ENCODE results near the gene DSCAM. TPM values are rescaled to one million over a fixed set of nuclear protein-coding genes. Genes with fewer than 3 reads are reported as not detected.

Gene DSCAM
- total RNA-seq, 6 experiments from 2014 or later, result 1.0 to 1.3 (median 1.1) TPM

- no peak overlapping the region for H3K4me3 Mint-ChIP-seq
- peak; percentile 30 for DNase-seq
- peak overlapping the region; percentile 54; the same call in 1 of the 2 replicates for H3K27ac Mint-ChIP-seq
- H3K9me3 Mint-ChIP-seq, result peaks cover 17% of the 10 kb centered on the region; the same call in 1 of the 2 replicates
- TF ChIP-seq, protein P1, sequence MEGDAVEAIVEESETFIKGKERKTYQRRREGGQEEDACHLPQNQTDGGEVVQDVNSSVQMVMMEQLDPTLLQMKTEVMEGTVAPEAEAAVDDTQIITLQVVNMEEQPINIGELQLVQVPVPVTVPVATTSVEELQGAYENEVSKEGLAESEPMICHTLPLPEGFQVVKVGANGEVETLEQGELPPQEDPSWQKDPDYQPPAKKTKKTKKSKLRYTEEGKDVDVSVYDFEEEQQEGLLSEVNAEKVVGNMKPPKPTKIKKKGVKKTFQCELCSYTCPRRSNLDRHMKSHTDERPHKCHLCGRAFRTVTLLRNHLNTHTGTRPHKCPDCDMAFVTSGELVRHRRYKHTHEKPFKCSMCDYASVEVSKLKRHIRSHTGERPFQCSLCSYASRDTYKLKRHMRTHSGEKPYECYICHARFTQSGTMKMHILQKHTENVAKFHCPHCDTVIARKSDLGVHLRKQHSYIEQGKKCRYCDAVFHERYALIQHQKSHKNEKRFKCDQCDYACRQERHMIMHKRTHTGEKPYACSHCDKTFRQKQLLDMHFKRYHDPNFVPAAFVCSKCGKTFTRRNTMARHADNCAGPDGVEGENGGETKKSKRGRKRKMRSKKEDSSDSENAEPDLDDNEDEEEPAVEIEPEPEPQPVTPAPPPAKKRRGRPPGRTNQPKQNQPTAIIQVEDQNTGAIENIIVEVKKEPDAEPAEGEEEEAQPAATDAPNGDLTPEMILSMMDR (IDR thresholded peaks at IDR 0.05), result no peak
- peaks cover 15% of the 10 kb centered on the region for H3K4me1 Mint-ChIP-seq (ENCODE audit: low read depth)
- peaks cover 2% of the 10 kb centered on the region for H3K27me3 Mint-ChIP-seq (ENCODE audit: insufficient read depth)
- peaks cover 12% of the 10 kb centered on the region; the same call in 1 of the 2 replicates for H3K36me3 Mint-ChIP-seq (ENCODE audit: low read depth)
These were observed 186.5 kb downstream of the DSCAM start for GRCh38 chr21:40660461-40660860.

DNA sequence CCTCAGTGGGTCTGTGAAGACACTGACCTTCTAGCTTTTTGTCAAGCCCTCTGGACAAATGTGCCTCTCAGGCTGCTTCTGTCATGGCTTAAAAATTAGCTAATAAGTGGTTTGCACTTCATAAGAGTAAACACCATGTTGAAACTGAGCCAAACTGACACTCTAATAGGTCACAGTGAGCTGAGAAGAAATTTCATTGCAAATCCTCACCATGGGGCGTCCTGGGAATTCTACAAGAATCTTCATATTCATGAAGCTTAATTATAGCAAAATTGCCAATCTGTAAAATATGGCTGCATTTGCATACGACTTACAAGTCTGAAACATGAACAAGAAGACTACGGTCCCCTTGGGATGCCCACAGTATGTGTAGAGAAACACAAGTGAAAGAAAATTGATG lies 188.6 kb downstream of the DSCAM start:
- H3K27me3 Mint-ChIP-seq (ENCODE audit: insufficient read depth), result no peaks in the 10 kb centered on the region; the same call in none of the 2 replicates
- peaks cover 15% of the 10 kb centered on the region for H3K4me1 Mint-ChIP-seq (ENCODE audit: low read depth)
- H3K36me3 Mint-ChIP-seq (ENCODE audit: low read depth), result peaks cover 5% of the 10 kb centered on the region; the same call in 1 of the 2 replicates
- TF ChIP-seq, protein P1 (IDR thresholded peaks at IDR 0.05), result no peak
- DNase-seq, result no peak
- H3K9me3 Mint-ChIP-seq, result peaks cover 14% of the 10 kb centered on the region; the same call in 1 of the 2 replicates
- H3K27ac Mint-ChIP-seq, result no peak overlapping the region
- H3K4me3 Mint-ChIP-seq, result no peak overlapping the region

GRCh38 chr21:40652436-40652835 lies 194.5 kb downstream of the DSCAM start:
- Mint-ChIP-seq H3K9me3 (peaks cover 25% of the 10 kb centered on the region), H3K27ac (no peak overlapping the region), H3K36me3 (ENCODE audit: low read depth) (peaks cover 6% of the 10 kb centered on the region; the same call in 1 of the 2 replicates), H3K4me3 (no peak overlapping the region), H3K4me1 (ENCODE audit: low read depth) (peaks cover 8% of the 10 kb centered on the region), H3K27me3 (ENCODE audit: insufficient read depth) (no peaks in the 10 kb centered on the region; the same call in none of the 2 replicates)
- TF ChIP-seq, protein P1 (IDR thresholded peaks at IDR 0.05), result no peak
- DNase-seq, result no peak

GRCh38 chr21:40647706-40648105 lies 199.3 kb downstream of the DSCAM start:
- no peak for DNase-seq
- H3K36me3 Mint-ChIP-seq (ENCODE audit: low read depth), result peaks cover 19% of the 10 kb centered on the region
- H3K27ac Mint-ChIP-seq, result no peak overlapping the region
- peaks cover 52% of the 10 kb centered on the region for H3K9me3 Mint-ChIP-seq
- H3K4me1 Mint-ChIP-seq (ENCODE audit: low read depth), result peaks cover 24% of the 10 kb centered on the region
- H3K4me3 Mint-ChIP-seq, result no peak overlapping the region
- TF ChIP-seq, protein P1 (IDR thresholded peaks at IDR 0.05), result no peak
- H3K27me3 Mint-ChIP-seq (ENCODE audit: insufficient read depth), result no peaks in the 10 kb centered on the region; the same call in 1 of the 2 replicates

DNA sequence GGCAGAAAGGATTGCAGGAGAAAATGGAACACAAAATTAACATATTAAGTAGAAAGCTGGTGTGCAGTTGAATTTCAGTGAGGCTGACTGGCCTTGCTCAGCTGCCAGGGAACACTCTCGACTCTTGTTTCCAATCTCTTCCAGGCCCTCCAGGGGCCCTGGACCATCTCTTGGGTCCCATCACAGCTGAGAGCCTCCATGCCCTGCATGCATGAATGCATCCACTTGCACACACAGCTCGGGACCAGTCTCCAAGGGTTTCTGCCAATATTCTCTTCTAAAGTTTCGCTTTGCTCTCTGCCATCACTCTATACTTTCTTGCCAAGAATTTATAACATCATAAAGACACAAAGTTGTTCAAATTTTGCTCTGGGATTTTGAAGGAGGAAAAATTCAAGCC lies 200.3 kb downstream of the DSCAM start:
- Mint-ChIP-seq H3K27ac (no peak overlapping the region), H3K27me3 (ENCODE audit: insufficient read depth) (no peaks in the 10 kb centered on the region), H3K4me3 (no peak overlapping the region), H3K36me3 (ENCODE audit: low read depth) (peaks cover 19% of the 10 kb centered on the region), H3K9me3 (peaks cover 53% of the 10 kb centered on the region), H3K4me1 (ENCODE audit: low read depth) (peaks cover 30% of the 10 kb centered on the region)
- DNase-seq, result no peak
- TF ChIP-seq, protein P1 (IDR thresholded peaks at IDR 0.05), result no peak

Data from HFFc6 (cell line).